ENCODE results near the gene PASK.
A peak's percentile ranks its signal among the peaks of the same experiment; 100 is the strongest.
"Not testable (repeated sequence)": the region's sequence is repeated elsewhere in the genome, so short reads cannot be mapped to it uniquely, and the experiment has no call there.

Gene PASK

GRCh38 chr2:241123816-241124536, 25.3 kb downstream of the PASK start:
- DNase-seq = peak; percentile 44

- no peak for DNase-seq
These were observed 26.8 kb downstream of the PASK start for GRCh38 chr2:241122376-241123002.

GRCh38 chr2:241121008-241121407, 28.3 kb downstream of the PASK start:
- DNase-seq = no peak

- no peak for DNase-seq
These were observed 28.8 kb downstream of the PASK start for GRCh38 chr2:241120440-241120839.

- no peak for DNase-seq
These were observed 30.4 kb downstream of the PASK start for GRCh38 chr2:241118737-241119505.

GRCh38 chr2:241116606-241117560, 32.4 kb downstream of the PASK start:
- DNase-seq = no peak

GRCh38 chr2:241115361-241115760, 33.9 kb downstream of the PASK start:
- no peak for DNase-seq

GRCh38 chr2:241114836-241115235, 34.4 kb downstream of the PASK start:
- no peak for DNase-seq

- DNase-seq = peak; percentile 63
These were observed 36.7 kb downstream of the PASK start for GRCh38 chr2:241112592-241112991.

GRCh38 chr2:241112046-241112445, 37.2 kb downstream of the PASK start:
- no peak for DNase-seq

GRCh38 chr2:241111440-241111805, 37.8 kb downstream of the PASK start:
- DNase-seq = no peak

GRCh38 chr2:241110607-241111439, 38.4 kb downstream of the PASK start:
- DNase-seq = no peak

GRCh38 chr2:241110089-241110606, 39.1 kb downstream of the PASK start:
- no peak for DNase-seq

GRCh38 chr2:241109210-241110088, 39.8 kb downstream of the PASK start:
- DNase-seq = no peak

GRCh38 chr2:241108271-241109209, 40.7 kb downstream of the PASK start:
- no peak for DNase-seq

- no peak for DNase-seq
These were observed 42.1 kb downstream of the PASK start for GRCh38 chr2:241107031-241107783.

GRCh38 chr2:241105641-241106040, 43.6 kb downstream of the PASK start:
- DNase-seq = no peak

- DNase-seq = not testable (repeated sequence)
These were observed 44.7 kb downstream of the PASK start for GRCh38 chr2:241104611-241105010.

- DNase-seq = no peak
These were observed 46.1 kb downstream of the PASK start for GRCh38 chr2:241103176-241103595.

Data from stimulated activated CD4-positive, alpha-beta T cell treated with anti-CD3 and anti-CD28 coated beads, Interleukin-1b, Interleukin-23, amount 100 ng/mL, for 48 hours (primary cell).